GM23338 (cell line): ENCODE data around the gene MRPS24. TPM values are rescaled to one million over a fixed set of nuclear protein-coding genes. Genes with fewer than 3 reads are reported as not detected.

Experiments used
- ATAC-seq: fragments of 200-7000 bp; cut with Tn5 transposase; 3 replicates; pipeline ENCODE4 v1.9.1; 2020
- DNase-seq: peaks from one replicate; pipeline ENCODE4 v3.0.0-alpha.2; 2015; ENCODE audit warnings: low spot score
- H2AFZ ChIP-seq: fragments of 200-600 bp; sonication (generic); 2 replicates; pipeline ENCODE4 v1.8.0; 2016; ENCODE audit warnings: antibody characterized with exemption, mild to moderate bottlenecking, moderate library complexity
- H3F3A ChIP-seq: fragments of 200-600 bp; sonication (generic); replicated peaks from 2 replicates; pipeline ENCODE4 v1.8.0; 2017; ENCODE audit warnings: antibody characterized with exemption, mixed run types, low read depth
- H3K27ac ChIP-seq: fragments of 200-600 bp; sonication (generic); 2 replicates; pipeline ENCODE4 v1.6.1; 2016; ENCODE audit warnings: low read depth
- H3K27me3 ChIP-seq: fragments of 200-600 bp; sonication (generic); 2 replicates; pipeline ENCODE4 v1.8.0; 2016; ENCODE audit warnings: mild to moderate bottlenecking, mixed run types, moderate library complexity; ENCODE audit not compliant: insufficient read depth
- H3K36me3 ChIP-seq: fragments of 200-600 bp; sonication (generic); 2 replicates; pipeline ENCODE4 v1.8.0; 2016; ENCODE audit warnings: mild to moderate bottlenecking; ENCODE audit not compliant: insufficient read depth
- H3K4me1 ChIP-seq: fragments of 200-600 bp; sonication (generic); 2 replicates; pipeline ENCODE4 v1.8.0; 2016; ENCODE audit warnings: mild to moderate bottlenecking, moderate library complexity; ENCODE audit not compliant: insufficient read depth
- H3K4me2 ChIP-seq: fragments of 200-600 bp; sonication (generic); 2 replicates; pipeline ENCODE4 v1.7.1; 2017; ENCODE audit warnings: mixed run types
- H3K4me3 ChIP-seq: fragments of 200-600 bp; sonication (generic); 2 replicates; pipeline ENCODE4 v1.6.1; 2016; ENCODE audit warnings: mixed run types
- H3K79me2 ChIP-seq: fragments of 200-600 bp; sonication (generic); replicated peaks from 2 replicates; pipeline ENCODE4 v1.8.0; 2017; ENCODE audit warnings: mild to moderate bottlenecking; ENCODE audit not compliant: insufficient read depth
- H3K9me2 ChIP-seq: fragments of 200-600 bp; sonication (generic); 2 replicates; pipeline ENCODE4 v1.8.0; 2017; ENCODE audit not compliant: insufficient read depth
- H4K20me1 ChIP-seq: fragments of 200-600 bp; sonication (generic); replicated peaks from 2 replicates; pipeline ENCODE4 v1.8.0; 2017; ENCODE audit warnings: mild to moderate bottlenecking; ENCODE audit not compliant: insufficient read depth
- H3K27ac Mint-ChIP-seq: 2 replicates; pipeline ENCODE4 v1.8.0; 2020; ENCODE audit warnings: inconsistent platforms, mild to moderate bottlenecking, moderate library complexity, mixed read lengths
- H3K27me3 Mint-ChIP-seq: 3 replicates; pipeline ENCODE4 v1.8.0; 2022; ENCODE audit warnings: low read depth, mild to moderate bottlenecking, moderate library complexity, mixed read lengths, inconsistent platforms; ENCODE audit not compliant: insufficient read depth, poor library complexity
- H3K36me3 Mint-ChIP-seq: 3 replicates; pipeline ENCODE4 v1.8.0; 2021; ENCODE audit warnings: low read depth, mild to moderate bottlenecking, inconsistent platforms, moderate library complexity, mixed read lengths
- H3K4me1 Mint-ChIP-seq: 3 replicates; pipeline ENCODE4 v1.8.0; 2020; ENCODE audit warnings: mild to moderate bottlenecking, inconsistent platforms, mixed read lengths
- H3K4me3 Mint-ChIP-seq: 3 replicates; pipeline ENCODE4 v1.8.0; 2021; ENCODE audit warnings: moderate library complexity, mild to moderate bottlenecking, inconsistent platforms, mixed read lengths
- H3K9me3 Mint-ChIP-seq: 3 replicates; pipeline ENCODE4 v1.8.0; 2020; ENCODE audit warnings: moderate library complexity, mild to moderate bottlenecking, inconsistent platforms, mixed read lengths
- CREB1 ChIP-seq: fragments of 250-450 bp; sonication (Bioruptor Pico); IDR thresholded peaks from 2 replicates; pipeline ENCODE4 v1.5.0; 2020; ENCODE audit warnings: low read depth, mild to moderate bottlenecking, moderate library complexity
- CTCF ChIP-seq, 2 experiments: fragments of 200-600 bp in 1 of 2; sonication (generic) in 1 of 2; conservative IDR thresholded peaks; 2 replicates each; pipeline versions ENCODE4 v1.5.1 to v1.6.1; 2016 to 2017; ENCODE audit warnings: antibody characterized with exemption in 2 of 2, low read depth in 2 of 2, mild to moderate bottlenecking in 2 of 2, moderate library complexity in 1 of 2
- ETS1 ChIP-seq: IDR thresholded peaks from 2 replicates; pipeline ENCODE4 v1.6.1; 2016; ENCODE audit warnings: antibody characterized with exemption
- EZH2 ChIP-seq: fragments of 200-600 bp; sonication (generic); IDR thresholded peaks from one replicate; pipeline ENCODE4 v1.8.0; 2017; ENCODE audit warnings: antibody characterized with exemption, mild to moderate bottlenecking, low read depth; ENCODE audit not compliant: unreplicated experiment
- EZH2phosphoT487 ChIP-seq: fragments of 200-600 bp; sonication (generic); IDR thresholded peaks from one replicate; pipeline ENCODE4 v1.8.1; 2018; ENCODE audit warnings: antibody characterized with exemption; ENCODE audit not compliant: unreplicated experiment
- JUNB ChIP-seq: IDR thresholded peaks from one replicate; pipeline ENCODE4 v1.6.1; 2016; ENCODE audit warnings: antibody characterized with exemption; ENCODE audit not compliant: unreplicated experiment
- NANOG ChIP-seq: IDR thresholded peaks from 2 replicates; pipeline ENCODE4 v1.6.1; 2016; ENCODE audit warnings: antibody characterized with exemption, borderline replicate concordance
- POLR2AphosphoS5 ChIP-seq: IDR thresholded peaks from 2 replicates; pipeline ENCODE4 v1.6.1; 2016; ENCODE audit warnings: antibody characterized with exemption, low read depth
- REST ChIP-seq: IDR thresholded peaks from one replicate; pipeline ENCODE4 v1.6.1; 2018; ENCODE audit warnings: antibody characterized with exemption; ENCODE audit not compliant: unreplicated experiment
- STAT1 ChIP-seq: IDR thresholded peaks from one replicate; pipeline ENCODE4 v1.6.1; 2016; ENCODE audit warnings: antibody characterized with exemption; ENCODE audit not compliant: unreplicated experiment
- ZNF114 ChIP-seq: fragments of 250-450 bp; sonication (Bioruptor Pico); IDR thresholded peaks from 2 replicates; pipeline ENCODE4 v1.5.0; 2020; ENCODE audit warnings: mild to moderate bottlenecking, moderate library complexity
- ZNF331 ChIP-seq: fragments of 250-450 bp; sonication (Bioruptor Pico); IDR thresholded peaks from 2 replicates; pipeline ENCODE4 v1.5.0; 2020; ENCODE audit warnings: low read depth, mild to moderate bottlenecking, moderate library complexity
- ZNF462 ChIP-seq: fragments of 250-450 bp; sonication (Bioruptor Pico); IDR thresholded peaks from 2 replicates; pipeline ENCODE4 v1.5.0; 2020; ENCODE audit warnings: mild to moderate bottlenecking, moderate library complexity
- polyA plus RNA-seq: library from polyadenylated mRNA; unstranded; fragments of >200 nt; fragmentation: Nextera tagmentation; extraction: Ambion mirVana; gene quantifications from 2 replicates; pipeline ENCODE4 v1.2.1, GENCODE V29; 2016
- total RNA-seq: library from RNA; depleted of rRNA; stranded (reverse); fragments of >200 nt; shearing (Covaris generic); gene quantifications from 2 replicates; pipeline ENCODE4 v1.2.3, GENCODE V29; 2014

Gene MRPS24
- total and polyA plus RNA-seq, 2 experiments from 2014 or later, result 82.9 to 152 TPM

- Histone ChIP-seq H3K9me2 (no peaks in the 10 kb centered on the region), H3K36me3 (no peaks in the 10 kb centered on the region), H4K20me1 (no peaks in the 10 kb centered on the region), H3F3A (no peaks in the 10 kb centered on the region), H3K4me2 (no peak overlapping the region), H2AFZ (no peak overlapping the region), H3K4me3 (no peak overlapping the region), H3K27ac (no peak overlapping the region), H3K79me2 (no peaks in the 10 kb centered on the region), H3K27me3 (no peaks in the 10 kb centered on the region), H3K4me1 (peaks cover 4% of the 10 kb centered on the region; the same call in 1 of the 2 replicates)
- H3K27ac Mint-ChIP-seq, result no peak overlapping the region
- no peak for DNase-seq
- no peak overlapping the region for H3K4me3 Mint-ChIP-seq
- peaks cover 3% of the 10 kb centered on the region; the same call in 1 of the 3 replicates for H3K36me3 Mint-ChIP-seq
- H3K27me3 Mint-ChIP-seq, result peaks cover 3% of the 10 kb centered on the region
- H3K9me3 Mint-ChIP-seq, result peaks cover 9% of the 10 kb centered on the region; the same call in 2 of the 3 replicates
- ATAC-seq, result no peak
- TF ChIP-seq CREB1 (no peak), NANOG (no peak), CTCF (conservative IDR thresholded peaks at IDR 0.05; ENCODE audit: low read depth in 2 of 2) (no peak), POLR2AphosphoS5 (no peak), ZNF331 (CRISPR knock-in tag) (no peak), JUNB (no peak), STAT1 (no peak), ZNF462 (CRISPR knock-in tag) (no peak), EZH2phosphoT487 (no peak), ETS1 (no peak), ZNF114 (no peak), REST (no peak), EZH2 (no peak)
- H3K4me1 Mint-ChIP-seq, result no peaks in the 10 kb centered on the region; the same call in 2 of the 3 replicates
Observed at GRCh38 chr7:43851805-43852204, 17.5 kb downstream of the MRPS24 start.
